OCI-LY1 (cell line): ENCODE measurements around the gene GRIK2.

Experiments used
- CTCF ChIP-seq: fragments of 200-600 bp; sonication (generic), shearing (Covaris generic); IDR thresholded peaks from 2 replicates; pipeline ENCODE4 v1.5.1; 2017; ENCODE audit warnings: mild to moderate bottlenecking, antibody characterized with exemption, low read length, moderate library complexity, mixed read lengths
- EZH2 ChIP-seq: fragments of 200-600 bp; sonication (generic), shearing (Covaris generic); IDR thresholded peaks from 2 replicates; pipeline ENCODE4 v1.8.0; 2017; ENCODE audit warnings: borderline replicate concordance, mixed run types, mild to moderate bottlenecking, antibody characterized with exemption, low read length, moderate library complexity, mixed read lengths

- TF ChIP-seq CTCF (no peak), EZH2 (no peak)
Measured at GRCh38 chr6:101614774-101615173, 221.3 kb downstream of the GRIK2 start.
